GM18520 (cell line): ENCODE results near the gene SPACA7.
"Not testable (repeated sequence)": the region's sequence is repeated elsewhere in the genome, so short reads cannot be mapped to it uniquely, and the experiment has no call there.

ENCODE experiments used
- ATAC-seq: cut with Tn5 transposase; IDR thresholded peaks from one replicate; pipeline ENCODE4 v1.9.1; 2021; ENCODE audit not compliant: unreplicated experiment

SPACA7 gene

DNA sequence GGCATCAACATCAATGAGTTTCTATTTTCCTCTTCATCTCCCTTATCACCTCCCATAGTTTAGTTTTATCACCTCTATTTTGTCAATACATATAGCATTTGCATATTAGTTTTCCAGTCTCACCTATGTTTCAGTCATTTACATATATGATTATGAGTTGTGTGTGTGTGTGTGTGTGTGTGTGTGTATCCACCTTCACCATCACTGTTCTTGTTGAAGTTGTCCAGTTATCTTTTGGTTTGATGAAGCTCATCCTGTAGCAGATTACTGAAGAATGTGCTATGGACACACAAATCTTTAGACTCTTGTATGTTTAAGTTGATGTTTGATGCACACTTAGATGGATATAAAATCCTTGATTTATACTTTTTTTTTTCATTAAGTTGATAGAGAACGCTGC is 40.5 kb downstream of the SPACA7 start:
- no peak for ATAC-seq

DNA sequence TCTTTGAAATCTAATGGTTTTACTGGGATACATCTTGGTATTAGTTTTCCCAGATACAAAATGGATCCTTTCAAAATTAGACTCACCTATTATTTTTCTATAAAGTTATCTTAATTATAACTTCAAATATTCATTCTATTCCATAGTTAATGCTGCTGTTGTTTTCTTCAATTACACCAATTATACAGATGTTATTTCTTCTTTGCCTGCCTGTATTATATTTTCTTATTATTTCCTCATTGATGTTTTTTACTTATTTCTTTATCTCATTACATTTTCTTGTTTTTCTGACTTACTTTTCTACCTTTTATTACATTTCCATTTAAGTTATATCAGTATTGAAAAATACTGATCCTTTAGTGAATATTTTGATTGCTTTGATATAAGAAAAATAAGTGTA is 40.9 kb downstream of the SPACA7 start:
- no peak for ATAC-seq

DNA sequence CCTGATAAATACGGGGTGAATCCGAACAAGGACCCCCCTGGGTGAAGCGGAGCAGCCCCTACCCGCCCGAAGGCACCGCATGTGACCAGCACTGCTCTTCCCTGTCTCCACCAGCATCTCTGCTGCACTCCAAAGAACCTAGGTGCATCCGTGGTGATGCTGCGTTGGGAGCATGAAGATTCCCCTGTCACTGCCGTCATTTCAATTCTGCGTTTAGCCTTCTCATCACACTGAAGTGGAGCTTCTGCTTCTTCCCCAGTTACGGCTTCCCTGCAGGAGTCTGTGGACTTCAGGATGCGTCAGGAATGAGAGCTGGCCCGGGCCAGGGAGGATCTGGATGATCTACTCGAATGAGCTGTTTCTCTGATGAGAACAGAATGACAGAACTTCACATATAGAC is 47.9 kb downstream of the SPACA7 start:
- no peak for ATAC-seq

DNA sequence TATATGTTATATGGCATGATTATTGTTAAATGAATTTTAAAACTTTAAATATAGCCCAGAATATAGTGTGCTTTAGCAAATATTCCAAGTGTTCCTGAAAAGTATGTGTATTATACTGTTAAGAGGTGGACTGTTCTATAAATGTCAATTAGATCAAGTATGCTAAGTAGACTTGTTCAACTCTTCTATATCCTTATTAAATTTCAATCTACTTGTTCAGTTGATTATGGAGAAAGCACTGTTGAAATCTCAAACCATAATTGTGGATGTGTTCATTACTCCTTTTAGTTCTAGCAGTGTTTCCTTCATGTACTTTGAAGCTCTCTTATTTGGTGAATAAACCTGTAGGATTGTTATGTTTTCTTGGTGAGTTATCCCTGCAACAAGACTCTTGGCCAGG is 52.5 kb downstream of the SPACA7 start:
- ATAC-seq: no peak

DNA sequence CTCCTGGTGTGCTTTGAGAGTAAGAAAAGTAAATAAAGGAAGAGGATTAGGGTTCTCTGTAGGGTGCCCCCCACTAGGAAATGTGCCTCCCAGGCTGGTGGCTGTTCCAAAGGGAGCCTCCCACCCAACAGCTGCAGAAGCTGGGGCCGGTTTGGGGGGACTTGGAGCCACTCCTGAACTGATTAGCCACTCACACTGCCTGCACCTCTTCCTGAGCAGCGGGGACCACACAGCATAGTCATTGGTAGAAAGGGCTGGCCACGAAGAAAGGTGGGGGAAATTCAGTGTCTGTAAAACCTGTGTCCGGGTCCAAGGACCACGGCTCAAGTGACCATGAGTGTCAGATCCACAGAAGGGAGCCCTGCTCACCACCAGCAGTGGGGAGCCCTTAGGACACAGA is 55.6 kb downstream of the SPACA7 start:
- ATAC-seq: no peak

DNA sequence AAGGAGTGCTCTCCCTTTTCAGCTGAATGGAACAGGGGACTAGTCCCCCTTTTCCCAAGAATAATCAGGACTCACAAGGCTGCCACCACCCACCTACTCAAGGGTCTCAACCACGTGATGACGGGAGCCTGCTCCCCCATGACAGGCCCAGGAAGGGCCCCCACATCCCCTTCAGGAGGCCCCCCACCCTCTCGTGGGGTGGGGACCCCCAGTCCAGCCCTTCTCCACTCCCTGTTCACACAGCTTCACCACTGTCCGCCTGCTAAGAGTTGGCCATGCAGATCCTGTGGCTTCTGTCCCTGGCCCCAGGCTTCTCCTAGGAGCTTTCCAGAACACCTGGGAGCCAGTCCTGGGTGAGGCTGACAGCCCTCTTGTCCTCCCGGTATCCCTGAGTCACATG is 56.6 kb downstream of the SPACA7 start:
- ATAC-seq: not testable (repeated sequence)

DNA sequence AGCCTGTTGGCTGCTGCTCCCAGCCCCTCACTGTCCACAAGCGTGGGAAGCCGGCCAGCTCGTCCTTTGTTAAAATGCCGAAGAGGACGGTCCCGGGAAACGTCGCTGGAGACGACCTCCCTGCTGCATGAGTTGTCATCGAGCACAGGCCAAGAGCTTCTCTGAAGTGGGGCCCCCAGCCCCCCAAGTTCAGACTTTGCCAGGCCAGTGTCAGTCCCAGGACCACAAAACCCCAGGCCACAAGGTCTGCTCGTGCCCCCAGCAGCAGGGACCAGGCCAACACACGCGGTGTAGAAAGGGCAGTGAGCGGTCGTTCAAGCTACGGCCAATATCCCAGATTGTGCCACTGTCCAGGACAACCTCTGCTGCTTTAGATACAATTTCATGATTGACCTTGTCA is 57.4 kb downstream of the SPACA7 start:
- not testable (repeated sequence) for ATAC-seq

DNA sequence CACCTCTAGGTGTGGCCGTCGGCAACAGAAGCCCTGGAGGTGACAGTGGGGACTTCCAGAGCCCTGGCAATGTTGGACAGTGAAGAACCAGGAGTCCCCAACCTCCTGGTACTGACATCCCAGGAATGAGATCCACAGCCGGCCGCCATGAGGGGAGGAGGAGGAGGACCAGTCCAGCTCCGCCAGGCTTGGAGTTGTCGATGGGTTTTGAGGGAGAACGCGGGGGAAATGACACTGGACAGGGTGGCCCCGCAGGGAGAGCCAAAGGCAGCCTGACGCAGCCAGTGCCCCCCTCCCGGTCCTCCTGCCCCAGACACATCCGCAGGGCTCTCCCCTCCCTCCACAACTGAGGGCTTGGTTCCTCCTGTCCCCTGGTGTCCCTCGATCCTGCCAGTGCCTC is 57.9 kb downstream of the SPACA7 start:
- ATAC-seq: no peak

DNA sequence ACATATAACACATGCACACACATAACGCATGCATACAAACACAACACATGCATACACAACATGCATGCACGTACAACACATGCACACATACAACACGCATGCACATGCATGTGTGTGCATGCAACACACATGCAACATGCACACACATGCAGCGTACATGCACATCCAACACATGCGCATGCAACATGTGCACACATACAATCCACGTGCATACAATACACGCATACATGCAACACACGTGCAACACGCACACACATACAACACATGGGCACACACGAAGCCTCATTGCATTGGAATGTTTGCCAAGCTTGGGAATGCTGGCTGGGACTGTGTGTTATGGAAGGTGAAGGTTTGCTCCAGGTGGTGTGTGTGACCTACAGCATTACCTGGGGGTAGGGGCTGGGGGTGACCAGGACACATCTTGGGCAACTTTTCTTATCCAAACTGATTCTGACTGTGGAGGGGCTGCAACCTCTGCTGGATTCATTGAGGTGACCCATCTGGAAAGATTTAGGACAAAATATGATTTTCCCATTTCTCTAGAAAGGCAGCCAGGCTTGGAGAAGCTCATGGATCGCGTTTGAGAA is 58.9 kb downstream of the SPACA7 start:
- ATAC-seq: no peak

DNA sequence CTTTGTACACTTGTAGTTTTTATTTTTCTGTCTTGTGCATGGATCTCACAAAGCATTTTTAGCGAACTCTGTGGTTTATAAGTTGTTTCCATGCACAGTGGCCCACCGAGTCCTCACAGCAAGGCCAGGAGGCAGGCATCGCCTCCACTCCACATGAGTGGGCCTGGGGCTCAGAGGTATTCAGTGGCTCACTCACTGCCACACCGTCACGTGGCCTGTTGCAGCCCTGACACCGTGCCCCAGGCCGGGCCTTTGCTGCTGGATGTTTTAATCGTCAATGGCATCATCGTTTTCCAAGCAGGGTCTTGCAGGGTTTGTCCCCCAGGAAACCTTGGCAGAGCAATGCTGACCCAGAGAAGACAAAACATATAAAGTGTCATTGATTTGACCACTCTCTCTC is 59.8 kb downstream of the SPACA7 start:
- ATAC-seq: no peak

DNA sequence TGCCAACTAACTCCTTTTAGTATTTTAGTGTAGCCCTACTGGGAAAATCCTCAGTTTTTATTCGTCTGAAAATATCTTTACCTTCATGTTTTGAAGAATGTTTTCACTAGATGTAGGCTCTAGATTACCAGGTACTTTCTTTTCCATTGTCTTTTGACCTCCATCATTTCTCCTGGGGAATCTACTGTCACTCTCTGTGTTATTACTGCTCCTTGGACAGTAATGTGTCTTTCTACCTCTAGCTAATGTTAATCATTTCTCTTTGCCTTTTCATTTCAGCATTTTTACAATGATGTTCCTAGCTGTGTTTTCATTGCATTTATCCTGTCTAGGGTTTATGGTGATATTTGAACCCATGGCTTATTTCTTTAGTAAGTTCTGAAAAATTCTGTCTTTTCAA is 61.9 kb downstream of the SPACA7 start:
- ATAC-seq: no peak

DNA sequence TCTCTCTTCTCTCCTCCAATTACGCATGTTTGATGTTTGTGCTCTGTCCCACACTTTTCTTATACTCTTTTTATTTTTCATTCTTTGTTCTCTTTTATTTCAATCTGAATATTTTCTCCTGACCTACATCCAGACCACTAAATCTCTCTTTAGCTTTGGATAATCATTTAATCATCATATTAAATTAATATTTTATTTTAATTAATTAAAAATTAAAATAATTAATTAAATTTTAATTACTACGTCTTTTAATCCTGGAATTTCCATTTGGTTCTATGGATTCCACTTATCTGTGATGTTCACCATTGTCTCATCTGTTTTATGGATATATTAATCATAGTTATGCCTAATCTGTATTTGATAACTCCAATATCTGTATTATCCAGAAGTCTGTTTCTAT is 62.4 kb downstream of the SPACA7 start:
- ATAC-seq: no peak

DNA sequence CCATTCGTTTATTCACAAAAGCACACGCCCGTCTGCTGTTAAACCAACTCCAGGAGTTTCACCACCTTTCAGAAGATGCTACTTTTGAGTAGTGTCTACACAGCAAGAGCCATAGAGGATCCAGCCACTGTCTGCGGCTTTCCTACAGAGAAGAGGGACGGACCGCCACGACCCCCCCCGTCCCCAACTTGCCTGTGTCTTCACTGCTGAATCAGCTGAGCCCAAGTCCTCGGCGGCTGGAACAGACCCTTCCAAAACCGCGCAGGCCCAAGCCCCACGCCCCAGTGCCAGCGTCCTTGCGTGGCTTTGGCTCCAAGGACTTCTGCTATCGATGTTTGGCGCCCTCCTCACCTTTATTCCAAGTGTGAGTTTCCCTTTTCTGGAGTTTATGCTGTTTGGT is 65.1 kb downstream of the SPACA7 start:
- no peak for ATAC-seq

DNA sequence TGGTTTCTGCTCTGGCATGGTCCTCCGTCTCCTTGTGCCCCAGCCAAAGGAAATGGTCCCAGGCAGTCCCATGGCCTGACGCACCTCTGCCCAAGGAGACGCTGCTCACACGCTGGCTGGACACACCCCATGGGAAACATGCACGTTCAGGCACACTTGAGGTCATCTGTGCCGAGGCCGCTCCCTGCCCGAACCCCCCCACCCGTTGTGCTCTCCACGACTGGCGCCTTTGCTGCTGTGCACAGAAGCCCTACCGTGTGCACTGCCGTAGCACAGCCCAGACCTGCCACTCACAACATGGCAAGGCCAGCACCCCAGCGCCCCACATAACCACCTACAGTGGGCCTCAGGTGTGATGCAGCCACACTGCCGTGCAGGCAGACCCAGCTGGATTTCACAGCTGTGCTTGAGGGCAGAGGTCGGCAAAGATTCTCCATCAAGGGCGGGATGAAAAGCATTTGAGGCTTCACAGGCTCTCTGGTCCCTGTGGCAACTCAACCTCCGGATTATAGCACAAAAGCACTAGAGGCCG is 65.7 kb downstream of the SPACA7 start:
- no peak for ATAC-seq

DNA sequence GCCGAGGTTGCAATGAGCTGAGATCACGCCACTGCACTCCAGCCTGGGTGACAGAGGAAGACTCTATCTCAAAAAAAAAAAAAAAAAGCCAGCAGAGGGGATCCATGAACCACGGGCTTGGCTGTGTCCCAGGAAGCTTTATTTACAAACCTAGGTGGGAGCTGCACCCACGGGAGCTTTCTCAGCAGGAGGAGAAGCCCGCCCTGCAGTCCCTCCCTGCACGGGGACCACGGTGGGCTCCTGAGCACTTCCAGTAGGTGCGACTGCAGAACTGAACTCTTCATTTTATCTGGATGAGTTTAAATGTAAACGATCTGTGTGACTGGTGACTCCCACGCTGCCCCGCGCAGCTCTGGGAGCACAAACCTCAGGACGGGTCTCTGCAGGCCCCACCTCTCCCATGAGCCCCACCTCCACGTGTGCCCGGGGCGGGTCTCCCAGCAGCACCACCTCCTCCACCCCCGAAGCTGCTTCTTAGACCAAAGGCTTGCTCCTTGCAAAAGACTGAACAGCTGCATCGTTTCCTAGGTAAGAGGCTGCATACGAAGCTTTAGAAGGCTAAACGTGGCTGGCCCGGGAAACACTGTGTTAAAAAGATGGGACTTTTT is 66.4 kb downstream of the SPACA7 start:
- ATAC-seq: no peak

DNA sequence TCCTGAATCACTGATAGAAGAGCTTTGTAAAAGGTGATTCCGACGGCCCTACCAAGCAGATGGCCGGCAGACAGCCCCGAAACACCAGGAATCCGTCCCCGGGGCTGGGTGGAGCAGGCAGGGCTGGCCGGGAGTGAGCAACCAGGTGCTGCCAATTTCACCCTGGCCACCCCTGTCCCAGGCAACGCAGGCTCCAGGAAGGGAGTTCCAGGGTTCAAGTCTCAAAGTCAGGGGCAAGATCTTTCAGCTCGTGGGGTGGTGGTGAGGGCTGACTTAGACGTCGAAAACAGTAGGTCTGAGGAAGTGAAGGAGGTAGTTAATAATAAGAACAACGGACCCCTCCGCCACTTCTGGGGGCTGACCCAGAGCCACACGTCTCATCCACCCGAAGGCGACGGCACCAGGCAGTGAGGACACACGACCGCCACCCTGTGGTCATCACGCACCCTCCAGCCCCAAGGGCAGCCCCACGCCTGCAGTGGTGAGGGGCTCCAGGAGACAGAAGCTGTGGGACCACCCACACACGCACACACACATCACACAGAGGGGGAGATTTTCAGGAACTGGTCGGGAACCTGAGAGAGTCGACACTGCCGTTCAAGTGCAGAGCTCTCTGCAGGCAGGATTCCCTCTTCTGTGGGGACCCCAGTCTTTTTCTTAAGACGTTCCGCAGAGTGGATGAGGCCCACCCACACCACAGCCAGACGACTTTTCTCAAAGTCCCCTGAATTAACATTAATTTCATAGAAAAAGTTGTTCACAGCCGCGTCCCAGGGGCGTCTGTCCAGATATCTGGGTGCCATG is 67.2 kb downstream of the SPACA7 start:
- ATAC-seq: no peak

DNA sequence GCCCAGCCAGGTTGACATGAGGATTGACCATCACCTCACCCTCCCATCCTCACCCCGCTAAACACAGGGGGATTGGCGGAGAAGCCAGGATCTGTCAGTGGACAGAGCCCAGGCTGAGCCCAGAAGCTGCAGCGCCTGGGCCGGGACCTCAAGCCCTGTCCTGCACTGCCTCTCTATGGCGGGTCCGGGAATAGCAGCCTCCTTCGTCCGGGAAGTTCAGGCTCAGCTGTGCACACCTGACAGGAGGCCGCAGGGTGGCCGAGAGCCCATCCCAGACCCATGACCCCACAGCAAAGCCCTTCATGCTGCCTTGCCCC is 67.8 kb downstream of the SPACA7 start:
- ATAC-seq: no peak

DNA sequence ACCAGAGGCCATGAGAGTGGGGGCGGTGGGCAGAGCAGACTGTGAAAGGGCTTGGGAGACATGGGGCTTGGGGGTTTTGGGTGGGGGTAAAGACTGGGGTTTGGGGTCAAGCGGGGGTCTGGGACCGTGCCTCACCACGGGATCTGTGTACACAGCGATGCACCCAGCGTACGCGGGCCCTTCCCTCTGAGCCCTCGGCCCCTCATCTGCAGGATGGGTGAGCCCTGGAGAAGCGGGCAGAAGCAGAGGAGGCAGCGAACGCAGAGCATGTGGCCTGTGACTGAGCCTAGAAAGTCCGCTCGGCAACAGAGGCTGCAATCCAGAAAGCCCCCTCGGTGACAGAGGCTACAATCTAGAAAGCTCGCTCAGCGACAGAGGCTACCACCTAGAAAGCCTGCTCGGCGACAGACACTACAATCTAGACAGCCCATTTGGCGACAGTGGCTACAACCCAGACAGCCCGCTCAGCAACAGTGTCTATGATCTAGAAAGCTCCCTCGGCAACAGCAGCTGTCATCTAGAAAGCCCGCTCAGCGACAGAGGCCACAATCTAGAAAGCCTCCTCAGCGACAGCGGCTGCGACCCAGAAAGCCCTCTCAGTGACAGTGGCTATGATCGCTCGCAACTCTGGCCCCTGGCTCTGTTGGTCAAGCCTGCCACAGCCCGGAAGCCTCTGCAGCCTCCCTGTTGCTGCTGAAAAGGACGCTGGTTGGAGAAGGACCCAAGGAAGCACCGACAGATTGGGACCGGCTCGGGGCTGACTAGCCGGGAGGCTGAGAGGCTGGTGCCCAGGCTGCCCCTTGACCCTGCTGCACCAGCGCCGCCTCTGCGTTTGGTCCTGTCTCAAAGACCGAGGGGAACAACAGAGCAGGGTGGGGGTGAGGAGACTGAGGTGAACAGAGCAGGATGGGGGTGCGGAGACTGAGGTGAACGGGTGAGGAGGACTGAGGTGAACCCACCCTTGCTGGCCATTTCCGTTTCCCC is 68.6 kb downstream of the SPACA7 start:
- no peak for ATAC-seq

DNA sequence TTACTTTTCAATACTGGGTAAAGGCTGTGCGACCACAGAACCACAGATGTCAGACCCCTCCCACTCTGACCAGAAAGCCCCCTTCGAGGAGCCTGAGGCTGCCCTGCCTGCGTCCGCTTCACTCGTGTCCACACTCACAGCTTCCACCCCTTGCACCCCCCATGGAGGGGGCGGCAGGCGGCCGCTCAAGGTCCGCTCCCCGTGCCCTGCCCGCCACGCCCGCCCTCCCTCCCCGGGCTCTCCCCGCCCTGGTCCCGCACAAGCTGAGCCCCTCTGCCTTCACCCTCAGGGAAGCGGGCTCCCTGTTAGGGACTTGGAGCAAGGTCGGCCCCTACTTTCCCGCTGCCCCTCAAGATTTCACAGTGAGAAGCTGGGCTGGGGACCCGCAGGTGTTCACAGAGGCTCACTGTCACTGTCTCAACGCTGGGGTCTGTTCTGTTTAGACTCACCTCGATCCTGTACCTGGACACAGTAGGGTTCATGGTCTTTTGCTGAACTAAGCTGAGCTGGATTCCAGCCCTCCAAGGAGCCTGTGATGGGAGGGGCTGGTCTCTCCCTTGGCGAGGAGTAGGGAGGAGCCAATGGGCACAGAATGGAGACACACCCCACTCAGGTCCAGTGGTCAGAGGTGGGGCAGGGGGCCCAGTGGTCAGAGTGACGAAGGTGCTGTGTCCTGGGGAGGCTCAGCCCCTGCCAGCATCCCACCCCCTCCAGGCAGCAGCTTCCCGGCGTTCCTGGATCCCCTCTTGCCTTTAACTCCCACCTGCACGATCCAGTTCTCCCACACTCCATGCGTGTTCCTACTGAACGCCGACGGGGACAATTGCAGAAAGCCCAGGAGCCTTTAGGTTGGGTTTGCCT is 69.5 kb downstream of the SPACA7 start:
- ATAC-seq: no peak

DNA sequence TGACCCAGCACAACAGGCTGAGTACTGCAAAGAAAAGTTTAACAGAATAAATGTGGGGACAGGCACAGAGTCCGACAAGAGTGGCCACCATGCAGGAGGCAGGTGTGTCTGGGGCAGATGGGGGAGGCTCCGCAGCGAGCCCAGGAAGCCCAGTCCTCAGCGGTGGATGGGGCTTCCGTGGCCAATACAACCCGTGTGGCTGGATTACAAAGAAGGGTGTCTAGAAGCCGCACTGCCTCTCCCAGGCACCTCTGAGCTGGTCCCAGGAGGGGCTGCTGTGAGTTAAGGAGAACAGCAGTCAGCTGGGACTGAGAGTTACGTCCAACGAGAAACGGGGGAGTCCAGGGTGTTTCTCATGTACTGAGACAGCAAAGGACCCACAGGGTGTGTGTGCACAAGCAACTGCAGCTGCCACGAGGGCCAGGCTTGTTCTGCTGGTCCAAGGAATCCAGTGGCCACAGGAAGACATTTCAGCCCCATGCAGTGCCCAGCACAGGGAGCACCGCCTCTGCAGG is 70.2 kb downstream of the SPACA7 start:
- no peak for ATAC-seq
